Epithelial cell of esophagus (primary cell): Measurements from ENCODE around the gene TAF3.

Experiments used
- DNase-seq: peaks from one replicate; pipeline ENCODE4 v3.0.0; 2010; ENCODE audit warnings: low read depth
- H3K4me3 ChIP-seq: 2 replicates; pipeline ENCODE4 v1.5.1; 2011; ENCODE audit warnings: mild to moderate bottlenecking, low read length, control low read depth
- CTCF ChIP-seq: IDR thresholded peaks from 2 replicates; pipeline ENCODE4 v1.5.1; 2011; ENCODE audit warnings: low read depth, mild to moderate bottlenecking, low read length, control low read depth, inconsistent platforms; ENCODE audit not compliant: insufficient read depth; ENCODE audit errors: missing control alignments

TAF3 gene

GRCh38 chr10:8035006-8035640 lies 216.8 kb downstream of the TAF3 start:
- DNase-seq: no peak
- no peak overlapping the region for H3K4me3 ChIP-seq

GRCh38 chr10:8035641-8036470 lies 217.6 kb downstream of the TAF3 start:
- no peak for TF ChIP-seq CTCF
- DNase-seq: no peak
- no peak overlapping the region for H3K4me3 ChIP-seq

More at GRCh38 chr10:8035006-8035640, 216.8 kb downstream of the TAF3 start:
- no peak for TF ChIP-seq CTCF

- H3K4me3 ChIP-seq: no peak overlapping the region
- TF ChIP-seq CTCF: no peak
- no peak for DNase-seq
Measured at GRCh38 chr10:8036506-8037198, 218.3 kb downstream of the TAF3 start.

- DNase-seq: no peak
- TF ChIP-seq CTCF: no peak
- no peak overlapping the region for H3K4me3 ChIP-seq
Measured at GRCh38 chr10:8037199-8037801, 219.0 kb downstream of the TAF3 start.

- H3K4me3 ChIP-seq: no peak overlapping the region
- TF ChIP-seq CTCF: no peak
- DNase-seq: no peak
Measured at GRCh38 chr10:8037941-8038894, 219.9 kb downstream of the TAF3 start.
